NCI-H526 (cell line): Measurements from ENCODE around the gene TMC7.
A peak's percentile ranks its signal among the peaks of the same experiment; 100 is the strongest.

ENCODE experiments used
- DNase-seq, 2 experiments: peaks; one replicate each; lab custom pipeline; 2025; lab: John Stamatoyannopoulos, UW

Gene TMC7

DNA sequence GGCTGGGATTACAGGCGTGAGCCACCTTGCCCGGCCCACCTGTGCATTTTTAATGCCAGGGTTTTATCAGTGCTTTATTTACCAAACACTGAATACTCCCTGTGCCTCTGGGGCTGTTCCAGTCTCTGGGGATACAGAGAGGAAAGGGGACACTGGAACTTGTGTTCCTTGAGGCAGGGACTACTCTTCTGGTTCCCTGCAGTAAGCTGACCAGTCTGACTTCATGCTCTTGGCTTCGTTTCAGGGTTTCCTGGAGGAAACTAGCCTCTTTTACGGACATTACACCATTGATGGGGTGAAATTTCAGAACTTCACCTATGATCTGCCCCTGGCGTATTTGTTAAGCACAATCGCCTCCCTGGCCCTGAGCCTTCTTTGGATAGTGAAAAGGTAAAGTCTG is 46.2 kb downstream of the TMC7 start:
- no peak for DNase-seq

DNA sequence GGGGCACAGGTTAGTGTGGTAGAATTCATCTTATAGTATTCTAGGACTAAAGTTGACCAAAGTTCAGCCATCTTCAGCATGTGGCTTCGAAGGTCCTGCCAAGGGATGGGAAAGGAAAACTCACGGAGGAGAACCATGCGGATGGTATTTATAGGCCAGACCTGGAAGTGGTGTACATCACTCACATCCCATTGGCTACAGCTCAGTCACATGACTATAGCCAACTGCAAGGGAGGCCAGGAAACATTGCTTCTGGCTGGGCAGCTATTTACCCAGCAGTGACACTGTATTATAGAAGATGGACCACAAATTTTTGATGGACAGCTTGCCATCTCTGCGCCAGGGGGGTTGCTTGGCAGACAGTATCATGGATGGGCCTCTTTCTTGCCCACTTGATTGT is 48.0 kb downstream of the TMC7 start:
- DNase-seq, result no peak

DNA sequence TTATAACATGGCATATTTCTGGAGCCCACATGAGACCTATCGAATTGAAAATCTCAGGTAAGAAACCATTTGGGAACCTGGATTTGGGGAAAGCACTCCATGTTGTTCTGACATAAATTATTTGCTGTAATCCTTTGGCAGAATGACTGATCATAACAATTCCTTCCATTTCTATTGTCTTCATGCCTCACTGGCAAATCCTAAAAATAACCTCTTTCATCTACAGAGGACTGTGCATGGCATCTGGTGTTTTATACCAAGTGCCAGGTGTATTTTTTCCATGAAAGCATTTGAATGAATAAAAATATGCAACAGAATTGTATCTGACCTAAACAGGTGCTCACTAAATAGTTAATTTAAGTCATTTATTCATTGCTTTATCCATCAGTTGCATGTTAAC is 50.0 kb downstream of the TMC7 start:
- no peak for DNase-seq

DNA sequence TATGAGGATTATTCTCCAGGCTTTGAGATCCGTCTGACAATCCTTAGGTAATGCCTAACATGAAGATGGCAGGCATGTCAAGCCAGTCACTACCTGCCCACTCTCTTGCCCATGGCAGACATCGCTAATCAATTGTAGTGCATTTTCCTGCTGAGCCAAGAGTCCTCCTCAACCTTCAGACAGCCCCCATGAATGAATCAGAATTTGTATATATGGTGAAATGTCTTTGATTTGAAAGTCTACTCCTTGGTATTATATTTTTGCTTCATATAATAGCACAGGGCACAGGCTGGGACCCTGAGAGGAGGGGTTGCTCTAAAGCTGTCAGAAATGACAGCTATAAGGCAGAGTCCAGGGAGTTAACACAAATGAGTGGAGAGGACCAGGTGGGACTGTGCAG is 56.7 kb downstream of the TMC7 start:
- no peak for DNase-seq

DNA sequence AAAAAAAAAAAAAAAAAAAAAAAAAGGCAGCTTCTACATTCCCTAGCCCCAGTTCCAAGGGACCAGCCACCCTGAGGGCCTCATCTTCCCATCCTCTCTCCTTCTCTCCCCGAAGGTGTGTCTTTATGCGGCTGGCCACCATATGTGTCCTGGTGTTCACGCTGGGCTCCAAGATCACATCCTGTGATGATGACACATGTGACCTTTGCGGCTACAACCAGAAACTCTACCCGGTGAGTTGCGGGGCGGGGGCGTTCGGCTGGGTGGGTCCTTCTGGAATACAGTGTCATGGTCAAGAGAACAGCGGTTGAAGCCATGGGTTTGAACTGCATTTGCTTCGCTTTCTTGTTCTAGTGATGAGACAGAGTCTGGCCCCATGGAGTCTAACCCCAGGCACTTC is 61.0 kb downstream of the TMC7 start:
- no peak for DNase-seq

DNA sequence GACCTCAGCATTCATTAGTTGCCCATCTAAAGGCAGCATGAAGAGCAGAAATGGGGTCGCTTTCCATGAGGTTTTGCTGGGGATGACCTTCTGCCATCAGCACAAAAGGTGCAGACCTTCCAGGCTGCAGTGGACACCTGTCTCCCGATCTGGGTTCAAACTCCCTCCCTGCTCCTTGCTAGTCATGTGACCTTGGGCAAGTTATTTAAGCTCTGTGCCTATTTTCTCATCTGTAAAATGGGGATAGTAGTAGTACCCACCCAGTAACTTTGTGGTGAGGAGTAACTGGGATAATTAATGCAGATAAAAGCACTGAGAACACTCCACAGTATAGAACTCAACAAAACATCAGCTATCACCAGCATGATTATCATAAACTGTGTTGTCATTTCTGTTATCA is 62.3 kb downstream of the TMC7 start:
- DNase-seq, result no peak

DNA sequence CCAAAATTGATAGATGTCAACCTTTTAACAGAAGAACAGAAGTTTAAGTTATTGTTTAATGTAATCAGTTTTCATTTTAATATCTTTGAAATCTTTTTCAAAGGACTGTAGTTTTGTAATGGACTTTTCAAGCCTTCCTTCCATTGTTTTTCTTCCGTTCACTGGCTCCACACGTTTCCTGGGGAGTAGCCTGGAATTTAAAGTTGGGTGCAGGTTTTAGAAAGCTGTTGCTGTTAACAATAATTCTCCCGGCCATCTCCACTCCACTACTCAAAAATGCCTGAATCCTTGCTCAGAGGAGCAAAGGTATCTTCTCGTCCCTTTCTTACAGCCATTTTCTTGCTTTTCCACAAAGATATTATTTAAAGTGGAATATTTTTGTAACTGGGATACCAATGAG is 79.0 kb downstream of the TMC7 start:
- no peak for DNase-seq

DNA sequence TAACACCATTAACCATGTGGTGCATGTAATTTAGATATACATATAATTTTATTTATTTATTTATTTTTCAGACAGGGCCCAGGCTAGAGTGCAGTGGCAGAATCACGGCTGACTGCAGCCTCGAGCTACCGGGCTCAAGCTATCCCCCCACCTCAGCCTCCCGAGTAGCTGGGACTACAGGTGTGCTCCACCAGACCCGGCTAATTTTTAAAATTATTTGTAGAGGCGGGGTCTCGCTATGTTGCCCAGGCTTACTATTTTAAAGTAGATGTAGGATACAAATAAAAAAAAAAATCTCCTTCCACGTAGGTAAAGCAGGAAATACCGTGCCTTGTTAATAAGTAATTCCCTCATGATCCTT is 83.2 kb downstream of the TMC7 start:
- no peak for DNase-seq

DNA sequence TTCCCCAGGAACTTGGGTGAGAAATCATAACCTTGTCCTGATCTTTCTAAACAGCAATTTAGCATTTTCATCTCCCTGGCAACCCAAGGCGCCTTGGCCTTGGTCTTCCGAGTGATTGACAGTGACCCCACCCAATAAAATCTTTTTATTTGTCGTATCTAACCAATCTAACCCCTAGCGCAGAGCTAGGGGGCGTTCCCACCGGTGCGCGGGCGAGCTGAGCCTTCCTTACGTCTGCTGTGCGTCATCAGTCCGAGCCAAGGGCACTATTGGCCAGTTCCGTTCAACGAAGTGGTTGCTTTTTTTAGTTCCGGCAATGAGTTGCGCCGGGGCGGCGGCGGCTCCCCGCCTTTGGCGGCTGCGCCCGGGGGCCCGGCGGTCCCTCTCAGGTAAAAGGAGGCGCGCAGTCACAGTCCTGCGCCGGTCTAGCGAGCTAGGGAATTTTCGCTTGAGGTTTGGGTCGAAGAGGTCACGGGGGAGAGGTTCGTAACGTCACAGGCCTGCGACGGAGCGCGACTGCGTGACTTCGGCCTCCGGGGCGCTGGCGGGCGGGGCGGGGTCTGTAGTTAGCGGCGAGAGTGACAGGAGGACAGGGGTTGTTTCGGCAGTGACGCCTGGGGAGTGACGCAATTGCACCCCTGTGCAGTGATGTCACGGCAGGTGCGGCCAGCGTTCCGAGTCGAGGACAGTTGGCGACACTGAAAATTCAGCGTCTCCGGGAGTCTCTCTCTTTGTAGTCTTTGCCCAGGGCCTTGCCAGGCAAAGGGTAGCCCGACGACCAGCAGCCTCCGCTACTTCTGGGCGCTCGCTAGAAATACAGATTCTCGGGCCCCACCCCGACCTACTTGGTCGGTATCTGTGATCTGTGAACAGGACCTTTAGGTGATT is 83.9 kb downstream of the TMC7 start, which contains the start of gene COQ7:
Gene COQ7 (plus strand): TSS at position 266 of the 888 bp plus-strand sequence. CDS start 51 bp downstream, at position 317.
- DNase-seq, result peak; percentile 98 to 99

DNA sequence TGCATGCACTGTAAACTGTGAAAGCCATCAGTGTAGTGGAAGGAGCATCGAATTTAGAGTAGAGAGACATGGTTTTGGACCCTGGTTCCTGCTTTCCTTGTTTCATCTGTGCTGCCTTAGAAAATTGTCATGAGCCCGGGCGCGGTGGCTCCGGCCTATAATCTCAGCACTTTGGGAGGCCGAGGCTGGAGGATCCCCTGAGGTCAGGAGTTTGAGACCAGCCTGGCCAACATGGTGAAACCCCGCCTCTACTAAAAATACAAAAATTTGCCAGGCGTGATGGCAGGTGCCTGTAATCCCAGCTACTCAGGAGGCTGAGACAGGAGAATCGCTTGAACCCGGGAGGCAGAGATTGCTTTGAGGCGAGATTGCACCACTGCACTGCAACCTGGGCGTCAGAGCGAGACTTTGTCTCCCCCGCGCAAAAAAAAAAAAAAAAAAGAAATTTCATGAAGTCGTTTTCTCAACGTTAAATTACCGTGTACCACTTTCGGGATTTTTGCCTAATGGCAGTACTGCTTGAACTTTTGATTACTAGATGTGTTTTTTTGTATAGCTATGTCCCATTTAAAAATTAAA is 84.6 kb downstream of the TMC7 start:
- peak in 1 of 2 experiments; percentile 13 for DNase-seq

DNA sequence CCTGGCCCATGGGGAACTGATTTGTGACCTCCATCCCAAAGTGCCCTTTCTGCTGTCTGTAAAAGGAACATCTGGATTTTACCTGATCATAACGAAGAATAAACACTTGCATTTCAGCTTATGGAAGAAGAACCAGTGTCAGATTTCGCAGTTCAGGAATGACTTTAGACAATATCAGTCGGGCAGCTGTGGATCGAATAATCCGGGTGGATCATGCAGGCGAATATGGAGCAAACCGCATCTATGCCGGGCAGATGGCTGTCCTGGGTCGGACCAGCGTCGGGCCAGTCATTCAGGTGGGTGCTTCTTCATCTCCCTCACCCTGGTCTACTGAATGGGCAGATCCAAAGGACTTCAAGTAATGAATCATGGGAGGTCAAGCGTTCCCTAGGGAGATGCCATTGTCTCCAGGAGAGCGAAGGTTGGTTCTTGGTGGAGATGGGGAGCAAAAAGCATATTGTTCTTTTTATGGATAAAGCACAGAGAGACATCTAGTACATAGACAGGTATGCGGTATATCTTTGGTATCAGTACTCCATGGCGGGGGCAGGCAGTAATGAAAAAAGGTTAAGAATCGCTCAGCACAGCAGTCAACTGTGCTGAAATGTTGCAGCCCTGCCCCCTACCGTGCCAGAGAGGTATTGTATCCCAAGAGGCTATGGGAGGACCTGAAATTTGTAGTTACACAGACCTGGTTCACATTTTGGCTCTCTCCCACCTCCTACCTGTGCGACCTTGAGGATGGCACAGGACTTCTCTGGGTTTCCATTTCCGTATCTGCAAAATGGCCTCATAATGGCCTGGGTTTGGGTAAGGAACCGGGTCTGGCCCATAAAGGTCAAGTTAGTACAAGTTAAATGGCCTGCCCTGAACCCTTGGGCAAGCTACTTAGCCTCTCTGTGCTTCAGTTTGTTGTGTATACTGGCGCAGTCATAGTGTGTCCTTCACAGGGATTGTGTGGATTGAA is 88.4 kb downstream of the TMC7 start:
- DNase-seq, result peak; percentile 16 to 62

DNA sequence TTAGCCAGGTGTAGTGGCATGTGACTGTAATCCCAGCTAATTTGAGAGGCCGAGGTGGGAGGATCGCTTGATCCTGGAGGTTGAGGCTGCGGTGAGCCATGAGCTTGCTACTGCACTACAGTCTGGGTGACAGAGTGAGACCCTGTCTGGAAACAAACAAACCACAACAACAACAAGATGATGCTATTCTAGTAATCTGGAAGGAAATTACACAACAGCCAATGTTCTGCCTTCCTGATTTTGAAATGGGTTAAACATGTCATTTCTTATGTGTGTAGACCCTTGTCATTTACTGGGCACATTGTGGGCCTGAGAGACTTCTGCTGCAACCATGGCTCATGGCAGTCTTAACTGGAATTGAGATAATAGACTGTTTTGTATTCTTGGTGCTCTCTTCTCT is 89.6 kb downstream of the TMC7 start:
- no peak for DNase-seq

DNA sequence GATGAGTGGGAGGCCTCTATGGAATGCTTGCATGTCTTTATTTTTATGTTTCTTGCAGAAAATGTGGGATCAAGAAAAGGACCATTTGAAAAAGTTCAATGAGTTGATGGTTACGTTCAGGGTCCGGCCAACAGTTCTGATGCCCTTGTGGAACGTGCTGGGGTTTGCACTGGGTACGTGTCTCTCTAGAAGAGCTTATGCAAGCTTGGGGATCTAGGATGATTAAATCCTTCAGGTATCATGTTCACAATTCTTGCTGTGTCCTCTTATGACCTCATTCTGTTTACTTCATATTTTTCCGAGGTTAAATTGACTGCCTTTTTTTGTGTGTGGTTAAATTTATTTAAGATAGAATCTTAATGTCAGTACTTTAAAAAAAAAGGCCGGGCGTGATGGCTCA is 90.1 kb downstream of the TMC7 start:
- DNase-seq, result no peak

DNA sequence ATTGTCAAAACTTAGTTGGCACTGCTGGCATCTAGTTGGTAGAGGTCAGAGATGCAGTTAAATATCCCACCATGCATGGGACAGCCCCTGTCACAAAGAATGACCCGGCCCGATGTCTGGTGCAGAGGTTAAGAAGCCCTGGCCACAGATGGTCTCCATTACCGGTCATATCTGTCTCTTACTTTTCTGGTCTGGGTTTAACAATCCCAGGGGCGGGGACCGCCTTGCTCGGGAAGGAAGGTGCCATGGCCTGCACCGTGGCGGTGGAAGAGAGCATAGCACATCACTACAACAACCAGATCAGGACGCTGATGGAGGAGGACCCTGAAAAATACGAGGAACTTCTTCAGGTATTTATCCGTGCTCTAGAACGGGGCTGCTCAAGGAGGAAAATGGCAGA is 91.8 kb downstream of the TMC7 start:
- DNase-seq, result no peak

DNA sequence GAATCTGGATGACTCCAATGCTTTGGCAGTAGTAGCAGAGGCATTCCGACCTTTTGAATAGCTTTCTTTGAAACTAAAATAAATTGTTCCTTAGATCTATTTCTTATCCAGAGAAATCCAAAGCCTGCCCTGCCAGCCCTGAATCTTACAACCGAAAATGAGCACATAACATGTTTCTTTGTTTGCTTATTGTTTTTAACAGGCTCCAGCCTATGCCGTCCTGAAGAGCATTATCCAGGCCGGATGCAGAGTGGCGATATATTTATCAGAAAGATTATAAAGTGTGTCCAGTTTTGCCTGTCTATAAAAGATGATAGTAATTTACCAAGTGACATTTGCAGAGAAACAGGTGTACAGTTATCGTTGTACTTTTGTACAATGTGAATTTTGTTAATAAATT is 94.1 kb downstream of the TMC7 start:
- DNase-seq, result no peak

DNA sequence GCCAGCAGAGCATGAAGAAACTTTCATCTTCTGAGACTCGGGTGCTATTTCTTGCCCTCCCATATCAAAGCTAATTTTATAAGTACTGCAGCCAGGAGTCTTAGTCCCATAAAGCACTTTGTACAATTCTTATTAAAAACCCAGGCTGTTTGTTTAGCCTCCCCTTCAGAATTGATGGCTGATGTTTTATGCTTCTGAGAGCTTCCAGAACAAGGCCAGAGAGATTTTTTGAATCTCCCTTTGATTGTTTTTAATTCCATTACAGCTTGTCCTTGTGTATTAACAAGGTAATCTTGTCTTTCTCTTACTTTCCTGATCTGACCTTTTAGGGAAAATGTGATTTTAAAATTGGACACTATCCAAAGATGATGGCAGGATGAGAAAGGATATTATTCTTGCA is 99.9 kb downstream of the TMC7 start:
- no peak for DNase-seq

DNA sequence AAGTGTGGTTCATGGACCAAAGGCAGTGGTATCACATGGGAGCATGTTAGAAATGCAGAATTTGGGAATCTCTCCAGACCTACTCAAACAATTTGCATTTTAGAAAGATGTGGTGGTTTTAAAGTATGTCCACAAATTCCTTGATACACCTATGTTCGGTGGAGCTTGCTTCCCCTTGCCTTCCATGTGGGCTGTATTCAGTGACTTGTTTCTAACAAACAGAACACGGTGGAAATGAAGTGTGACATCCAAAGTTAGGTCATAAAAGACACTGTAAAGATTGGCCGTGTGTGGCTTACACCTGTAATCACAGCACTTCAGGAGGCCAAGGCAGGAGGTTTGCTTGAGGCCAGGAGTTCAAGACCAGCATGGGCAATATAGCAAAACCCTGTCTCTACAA is 100.4 kb downstream of the TMC7 start:
- no peak for DNase-seq

DNA sequence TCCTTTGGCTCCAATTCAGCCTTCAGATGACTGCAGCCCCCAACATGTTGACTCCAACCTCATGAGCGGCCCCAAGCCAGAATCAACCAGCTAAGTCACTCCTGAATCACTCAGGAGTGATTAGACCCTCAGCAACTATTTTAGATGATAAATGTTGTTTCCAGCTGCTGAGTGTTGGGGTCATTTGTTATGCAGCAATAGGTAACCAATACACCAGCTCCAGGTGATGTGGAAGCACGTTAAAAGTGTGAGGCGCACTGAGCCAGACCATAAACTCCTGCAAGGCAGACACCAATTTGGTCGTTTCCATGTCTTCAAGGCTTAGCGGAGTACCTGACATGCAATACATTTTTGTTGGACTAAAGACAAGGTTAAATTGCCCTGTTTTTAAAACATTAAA is 101.1 kb downstream of the TMC7 start:
- DNase-seq, result no peak

DNA sequence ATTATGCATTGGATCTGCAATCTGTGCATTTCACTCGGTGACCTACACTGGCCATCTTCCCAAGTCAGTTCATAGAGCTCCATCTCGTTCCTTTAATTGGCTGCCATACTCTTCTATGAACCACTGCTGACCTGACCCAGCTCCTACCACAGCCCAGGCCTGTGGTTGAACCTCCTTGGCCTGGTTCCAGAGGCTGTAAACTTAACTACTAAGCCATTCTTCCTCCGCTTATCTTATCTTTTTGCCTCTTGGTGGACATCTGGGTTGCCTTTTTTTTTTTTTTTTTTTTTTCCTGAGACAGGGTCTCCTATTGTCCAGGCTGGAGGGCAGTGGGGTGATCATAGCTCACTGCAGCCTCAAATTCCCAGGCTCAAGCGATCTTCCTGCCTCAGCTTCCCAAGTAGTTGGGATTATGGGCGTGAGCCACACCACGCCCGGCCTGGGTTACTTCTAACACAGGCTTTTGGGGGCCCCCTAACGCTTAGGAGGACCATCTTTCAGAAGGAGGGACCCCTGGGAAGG is 102.0 kb downstream of the TMC7 start:
- no peak for DNase-seq

DNA sequence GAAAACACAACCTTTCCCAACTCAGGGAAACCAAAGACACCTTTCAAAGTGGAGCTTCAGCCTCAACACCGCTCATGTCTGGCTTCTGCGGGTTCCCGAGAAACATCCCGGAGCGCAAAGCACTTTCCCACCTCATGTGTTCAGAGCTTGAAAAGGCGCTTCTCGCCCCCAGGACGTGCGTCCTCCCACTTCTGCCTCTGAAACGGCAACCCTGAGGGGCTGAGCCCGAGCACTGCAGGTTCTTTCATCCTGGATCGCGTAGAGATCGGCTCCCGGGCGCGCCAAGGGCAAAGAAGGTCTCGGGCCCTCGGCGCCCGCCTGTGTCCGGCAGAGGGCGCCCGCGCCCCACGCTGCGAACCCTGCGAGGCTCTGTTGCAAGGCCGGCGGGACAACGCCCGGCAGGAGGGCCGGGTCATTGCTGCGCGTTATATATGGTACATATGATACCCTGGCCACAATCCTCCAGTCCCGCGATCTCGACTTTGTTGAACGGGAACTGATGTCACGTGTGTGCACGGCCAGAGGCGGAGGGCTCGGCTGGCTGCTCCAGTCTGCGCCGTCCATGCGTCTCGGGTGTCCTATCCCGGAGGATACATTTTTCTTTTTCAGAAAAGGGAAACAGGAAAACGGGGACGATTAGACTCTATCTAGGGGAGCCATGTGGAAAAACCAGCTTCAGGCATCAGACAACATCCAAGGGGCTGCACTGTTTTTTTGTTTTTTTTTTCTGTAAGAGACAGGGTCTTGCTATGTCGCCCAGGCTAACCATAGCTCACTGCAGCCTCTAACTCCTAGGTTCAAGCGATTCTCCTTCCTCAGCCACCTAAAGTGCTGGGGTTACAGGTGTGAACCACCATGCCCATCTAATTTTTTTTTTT is 102.8 kb downstream of the TMC7 start:
- peak; percentile 78 to 93 for DNase-seq

DNA sequence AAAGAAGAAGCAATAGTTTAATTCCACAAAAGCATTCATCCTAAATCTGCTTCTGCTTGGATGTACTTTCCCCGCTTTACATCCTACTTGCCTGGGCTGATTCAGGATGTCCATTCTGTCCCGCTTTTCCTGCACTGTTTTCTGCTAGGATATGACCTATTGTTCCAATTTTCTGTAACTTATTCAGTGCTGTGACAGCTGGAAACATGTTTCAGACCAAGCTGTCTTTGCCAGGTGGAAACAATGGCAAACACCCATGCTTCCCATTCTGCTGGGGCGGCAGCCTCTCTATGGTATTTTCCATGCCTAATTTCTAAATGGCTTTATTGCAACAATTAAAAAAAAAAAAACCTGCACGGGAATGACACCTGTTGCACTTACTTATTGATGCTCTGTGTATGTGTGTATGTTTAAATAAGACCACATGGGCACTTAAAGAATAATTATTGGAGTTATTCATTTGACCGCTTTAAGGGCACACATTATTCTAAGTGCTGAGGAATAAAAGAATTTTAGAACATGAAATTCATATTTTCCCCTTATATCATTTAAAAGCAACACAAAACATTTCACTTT is 104.7 kb downstream of the TMC7 start:
- DNase-seq, result no peak
